ENCODE measurements around the gene NUCB2. TPM values are rescaled to one million over a fixed set of nuclear protein-coding genes. Genes with fewer than 3 reads are reported as not detected.
"Not testable (repeated sequence)": the region's sequence is repeated elsewhere in the genome, so short reads cannot be mapped to it uniquely, and the experiment has no call there.

The NUCB2 gene
- total RNA-seq, 1 experiment from 2014 or later, result 27.6 TPM

DNA sequence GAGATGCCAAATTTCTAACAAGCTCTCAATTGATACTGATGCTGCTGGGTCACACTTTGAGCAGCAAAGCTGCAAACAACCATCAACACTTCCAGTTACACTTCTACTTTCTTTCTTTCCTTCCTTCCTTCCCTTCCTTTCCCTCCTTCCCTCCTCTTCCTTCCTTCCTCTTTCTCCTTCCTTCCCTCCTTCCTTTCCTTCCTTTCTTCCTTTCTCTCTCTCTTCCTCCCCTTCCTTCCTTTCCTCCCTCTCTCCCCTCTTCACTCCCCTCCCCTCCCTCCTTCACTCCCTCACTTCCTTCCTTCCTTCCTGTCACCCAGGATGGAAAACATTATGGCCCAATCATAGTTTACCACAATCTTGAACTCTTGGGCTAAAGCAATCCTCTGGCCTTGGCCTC, 35.8 kb upstream of the NUCB2 start:
- ChIA-PET POLR2A (ENCODE audit: unreplicated experiment) (no interaction called here), CTCF (no interaction called here)
- H3K4me2 ChIP-seq (ENCODE audit: low read length), result no peak overlapping the region

DNA sequence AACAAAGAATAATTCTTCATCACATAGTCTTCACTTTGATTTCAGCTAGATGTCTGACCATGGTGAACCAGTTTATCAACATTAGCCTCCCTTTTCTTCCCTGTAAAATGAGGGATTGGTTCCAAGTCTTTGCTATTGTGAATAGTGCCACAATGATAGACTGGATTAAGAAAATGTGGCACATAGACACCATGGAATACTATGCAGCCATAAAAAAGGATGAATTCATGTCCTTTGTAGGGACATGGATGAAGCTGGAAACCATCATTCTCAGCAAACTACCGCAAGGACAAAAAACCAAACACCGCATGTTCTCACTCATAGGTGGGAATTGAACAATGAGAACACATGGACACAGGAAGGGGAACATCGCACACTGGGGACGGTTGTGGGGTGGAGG, 33.6 kb upstream of the NUCB2 start:
- intact Hi-C loops (cut with micrococcal nuclease), result not testable (repeated sequence)

More for the DNA sequence above, 35.8 kb upstream of the NUCB2 start:
- BruUV-seq (replicated peaks), result no TSS peak
- Histone ChIP-seq H3K4me1 (ENCODE audit: insufficient read depth, low read length) (peaks cover 3% of the 10 kb centered on the region; the same call in 1 of the 2 replicates), H3K9me3 (ENCODE audit: low read length) (no peaks in the 10 kb centered on the region), H3K9me2 (replicated peaks; ENCODE audit: low read length) (no peaks in the 10 kb centered on the region), H2AFZ (ENCODE audit: low read length) (no peak overlapping the region), H3K36me3 (ENCODE audit: low read depth, low read length) (no peaks in the 10 kb centered on the region), H3K27me3 (ENCODE audit: low read length) (no peaks in the 10 kb centered on the region), H3K27ac (ENCODE audit: low read length) (no peak overlapping the region), H3K4me3 (ENCODE audit: low read length) (no peak overlapping the region), H4K20me1 (ENCODE audit: low read length) (no peaks in the 10 kb centered on the region), H3F3A (ENCODE audit: low read length, unreplicated experiment) (no peaks in the 10 kb centered on the region), H3K79me2 (ENCODE audit: low read length) (no peaks in the 10 kb centered on the region), H3K9ac (ENCODE audit: low read length) (no peak overlapping the region)
- DNase-seq (no peak), ATAC-seq (no peak)
- TF ChIP-seq EZH2 (IDR thresholded peaks at IDR 0.05; ENCODE audit: low read length, unreplicated experiment) (no peak), EZH2phosphoT487 (IDR thresholded peaks at IDR 0.05; ENCODE audit: borderline replicate concordance, low read length) (no peak)
- TF ChIP-seq, protein P1, sequence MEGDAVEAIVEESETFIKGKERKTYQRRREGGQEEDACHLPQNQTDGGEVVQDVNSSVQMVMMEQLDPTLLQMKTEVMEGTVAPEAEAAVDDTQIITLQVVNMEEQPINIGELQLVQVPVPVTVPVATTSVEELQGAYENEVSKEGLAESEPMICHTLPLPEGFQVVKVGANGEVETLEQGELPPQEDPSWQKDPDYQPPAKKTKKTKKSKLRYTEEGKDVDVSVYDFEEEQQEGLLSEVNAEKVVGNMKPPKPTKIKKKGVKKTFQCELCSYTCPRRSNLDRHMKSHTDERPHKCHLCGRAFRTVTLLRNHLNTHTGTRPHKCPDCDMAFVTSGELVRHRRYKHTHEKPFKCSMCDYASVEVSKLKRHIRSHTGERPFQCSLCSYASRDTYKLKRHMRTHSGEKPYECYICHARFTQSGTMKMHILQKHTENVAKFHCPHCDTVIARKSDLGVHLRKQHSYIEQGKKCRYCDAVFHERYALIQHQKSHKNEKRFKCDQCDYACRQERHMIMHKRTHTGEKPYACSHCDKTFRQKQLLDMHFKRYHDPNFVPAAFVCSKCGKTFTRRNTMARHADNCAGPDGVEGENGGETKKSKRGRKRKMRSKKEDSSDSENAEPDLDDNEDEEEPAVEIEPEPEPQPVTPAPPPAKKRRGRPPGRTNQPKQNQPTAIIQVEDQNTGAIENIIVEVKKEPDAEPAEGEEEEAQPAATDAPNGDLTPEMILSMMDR (conservative IDR thresholded peaks at IDR 0.05; ENCODE audit: low read depth, low read length), result no peak
- intact Hi-C loops (cut with micrococcal nuclease), result no loop called here

DNA sequence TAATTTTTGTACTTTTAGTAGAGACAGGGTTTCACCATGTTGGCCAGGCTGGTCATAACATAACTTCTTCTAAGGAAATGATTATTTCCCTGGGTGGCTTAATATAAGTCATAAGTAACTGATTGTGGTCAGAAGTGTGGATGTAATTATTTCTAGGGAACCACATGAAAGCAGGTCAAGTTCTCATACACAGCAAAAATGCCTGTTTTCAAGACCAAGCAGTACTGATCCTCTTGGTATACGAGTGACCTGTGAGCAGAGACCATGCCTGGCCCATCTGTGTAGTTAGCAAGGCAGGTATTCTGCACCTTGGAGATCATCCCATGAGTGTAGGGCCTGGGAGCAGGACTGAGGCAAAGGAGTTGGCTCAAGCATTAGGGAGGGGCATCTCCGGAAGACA, 32.5 kb upstream of the NUCB2 start:
- no peaks in the 10 kb centered on the region for H3K9me2 ChIP-seq (replicated peaks; ENCODE audit: low read length)
- no peak overlapping the region for H3K4me2 ChIP-seq (ENCODE audit: low read length)
- H3K4me3 ChIP-seq (ENCODE audit: low read length), result no peak overlapping the region
- intact Hi-C loops (cut with micrococcal nuclease), result no loop called here
- no peaks in the 10 kb centered on the region for H3K36me3 ChIP-seq (ENCODE audit: low read depth, low read length)
- no peaks in the 10 kb centered on the region for H3K27me3 ChIP-seq (ENCODE audit: low read length)
- no peaks in the 10 kb centered on the region for H3K9me3 ChIP-seq (ENCODE audit: low read length)
- no peak overlapping the region for H2AFZ ChIP-seq (ENCODE audit: low read length)
- no peaks in the 10 kb centered on the region for H3K79me2 ChIP-seq (ENCODE audit: low read length)
- CTCF ChIA-PET, result interaction anchor here (0.7 kb wide), 1 partner anchor 22 kb away, joined by 20 read pairs; no protein-coding TSS in a partner anchor
- POLR2A ChIA-PET (ENCODE audit: unreplicated experiment), result no interaction called here
- H3K4me1 ChIP-seq (ENCODE audit: insufficient read depth, low read length), result no peaks in the 10 kb centered on the region
- H3K9ac ChIP-seq (ENCODE audit: low read length), result no peak overlapping the region
- no peak for TF ChIP-seq EZH2 (IDR thresholded peaks at IDR 0.05; ENCODE audit: low read length, unreplicated experiment)
- TF ChIP-seq EZH2phosphoT487 (IDR thresholded peaks at IDR 0.05; ENCODE audit: borderline replicate concordance, low read length), result no peak
- TF ChIP-seq, protein P1 (conservative IDR thresholded peaks at IDR 0.05; ENCODE audit: low read depth, low read length), result no peak
- no peaks in the 10 kb centered on the region for H3F3A ChIP-seq (ENCODE audit: low read length, unreplicated experiment)
- BruUV-seq (replicated peaks), result no TSS peak
- no peak overlapping the region for H3K27ac ChIP-seq (ENCODE audit: low read length)
- DNase-seq (no peak), ATAC-seq (no peak)
- no peaks in the 10 kb centered on the region for H4K20me1 ChIP-seq (ENCODE audit: low read length)

More for the DNA sequence above, 33.6 kb upstream of the NUCB2 start:
- H3K27me3 ChIP-seq (ENCODE audit: low read length); H3K27ac ChIP-seq (ENCODE audit: low read length); H4K20me1 ChIP-seq (ENCODE audit: low read length); POLR2A ChIA-PET (ENCODE audit: unreplicated experiment); ATAC-seq; H3K9me3 ChIP-seq (ENCODE audit: low read length); H3K36me3 ChIP-seq (ENCODE audit: low read depth, low read length); H3K4me2 ChIP-seq (ENCODE audit: low read length); H3K4me3 ChIP-seq (ENCODE audit: low read length); H3K79me2 ChIP-seq (ENCODE audit: low read length); H3K9me2 ChIP-seq (replicated peaks; ENCODE audit: low read length); H3K4me1 ChIP-seq (ENCODE audit: insufficient read depth, low read length); H3K9ac ChIP-seq (ENCODE audit: low read length); H2AFZ ChIP-seq (ENCODE audit: low read length); CTCF ChIA-PET; DNase-seq; H3F3A ChIP-seq (ENCODE audit: low read length, unreplicated experiment); BruUV-seq (replicated peaks): not testable (repeated sequence)

Measured in PC-3 (cell line).